HepG2 (cell line): ENCODE measurements around the gene FETUB. TPM values are rescaled to one million over a fixed set of nuclear protein-coding genes. Genes with fewer than 3 reads are reported as not detected.

Experiments used
- ATAC-seq: fragments of 200-7000 bp; cut with Tn5 transposase; 3 replicates; pipeline ENCODE4 v1.9.1; 2020; ENCODE audit warnings: mild to moderate bottlenecking, moderate library complexity
- BruUV-seq: library from RNA; stranded (reverse); fragments of 400-500 nt; replicated peaks from 2 replicates; lab custom pipeline; 2021; lab: Mats Ljungman, UMichigan
- CTCF ChIA-PET: fragments of 300-600 bp; formaldehyde crosslinking; extraction: SDS; loops from one replicate; lab custom pipeline; 2021; ENCODE audit warnings: low total read pairs, inconsistent platforms, low intra/inter-chr PET ratio; lab: Yijun Ruan, JAX
- POLR2A ChIA-PET: fragments of 350-600 bp; sonication (Branson Sonifier 250); formaldehyde crosslinking; loops from one replicate; lab custom pipeline; 2020; ENCODE audit warnings: antibody characterized with exemption, inconsistent platforms; lab: Yijun Ruan, JAX
- DNase-seq: peaks from one replicate; pipeline ENCODE4 v3.0.0-alpha.2; 2015; ENCODE audit warnings: low spot score
- FAIRE-seq: peaks from 3 replicates; lab custom pipeline; 2011; peaks lifted over from hg19 to GRCh38; lab: Jason Lieb, UNC
- H2AFZ ChIP-seq: one replicate; pipeline ENCODE4 v1.6.1; 2011; ENCODE audit warnings: low read length, inconsistent platforms
- H3K27ac ChIP-seq: fragments of 300-600 bp; 3 replicates; pipeline ENCODE4 v1.8.0; 2011; ENCODE audit warnings: mixed run types, mild to moderate bottlenecking, mixed read lengths, low read length, inconsistent platforms; ENCODE audit not compliant: insufficient read depth; ENCODE audit errors: extremely low read length
- H3K27me3 ChIP-seq, 2 experiments: fragments of 200-600 bp in 1 of 2; 2 replicates in 1 of 2; 3 replicates in 1 of 2; pipeline versions ENCODE4 v1.6.0 to v1.8.0; 2011; ENCODE audit warnings: low read length in 2 of 2, mild to moderate bottlenecking in 2 of 2, moderate library complexity in 2 of 2, inconsistent platforms in 1 of 2; ENCODE audit not compliant: insufficient read depth in 2 of 2, control insufficient read depth in 1 of 2
- H3K36me3 ChIP-seq, 2 experiments: fragments of 200-600 bp in 1 of 2; replicated peaks in 1 of 2; 2 replicates in 1 of 2; 3 replicates in 1 of 2; pipeline versions ENCODE4 v1.5.1 to v1.8.0; 2011; ENCODE audit warnings: low read length in 2 of 2, inconsistent platforms in 1 of 2; ENCODE audit not compliant: insufficient read depth in 2 of 2, control insufficient read depth in 1 of 2
- H3K4me1 ChIP-seq: 2 replicates; pipeline ENCODE4 v1.5.1; 2012; ENCODE audit warnings: low read length, inconsistent platforms; ENCODE audit not compliant: insufficient read depth
- H3K4me2 ChIP-seq: 2 replicates; pipeline ENCODE4 v1.6.0; 2011; ENCODE audit warnings: low read depth, low read length, inconsistent platforms
- H3K4me3 ChIP-seq, 3 experiments: fragments of 200-600 bp in 1 of 3; sonication (generic), shearing (Covaris generic) in 1 of 3; replicated peaks in 1 of 3; 2 replicates each; pipeline ENCODE4 v1.5.1; 2011 to 2016; ENCODE audit warnings: low read length in 3 of 3, inconsistent platforms in 2 of 3, low read depth in 2 of 3, mild to moderate bottlenecking in 2 of 3, control low read depth in 1 of 3, mixed read lengths in 1 of 3; ENCODE audit not compliant: insufficient read depth in 1 of 3
- H3K79me2 ChIP-seq: one replicate; pipeline ENCODE4 v1.6.1; 2011; ENCODE audit warnings: low read length, inconsistent platforms; ENCODE audit not compliant: insufficient read depth
- H3K9ac ChIP-seq: 2 replicates; pipeline ENCODE4 v1.6.0; 2011; ENCODE audit warnings: mild to moderate bottlenecking, low read depth, low read length, inconsistent platforms; ENCODE audit not compliant: insufficient read depth
- H3K9me3 ChIP-seq: 2 replicates; pipeline ENCODE4 v1.5.1; 2012; ENCODE audit warnings: mild to moderate bottlenecking, low read length
- H4K20me1 ChIP-seq: 2 replicates; pipeline ENCODE4 v1.6.0; 2011; ENCODE audit warnings: inconsistent platforms, mild to moderate bottlenecking, low read length, moderate library complexity; ENCODE audit not compliant: insufficient read depth
- ELF3 ChIP-seq: IDR thresholded peaks from 2 replicates; pipeline ENCODE4 v1.6.1; 2016; ENCODE audit warnings: missing genetic modification reagents, missing compliant biosample characterization
- ETV5 ChIP-seq: IDR thresholded peaks from 2 replicates; pipeline ENCODE4 v1.6.1; 2018; ENCODE audit warnings: missing biosample characterization, missing genetic modification reagents, inconsistent platforms, borderline replicate concordance
- FOXA3 ChIP-seq: IDR thresholded peaks from 2 replicates; pipeline ENCODE4 v1.6.1; 2016; ENCODE audit warnings: missing genetic modification reagents, missing compliant biosample characterization
- GABPA ChIP-seq, 2 experiments: IDR thresholded peaks; 2 replicates each; pipeline ENCODE4 v1.6.1; 2011 to 2016; ENCODE audit warnings: low read depth in 2 of 2, low read length in 1 of 2, missing biosample characterization in 1 of 2, missing genetic modification characterization in 1 of 2
- HDAC2 ChIP-seq: sonication (generic); formaldehyde crosslinking; IDR thresholded peaks from 2 replicates; pipeline ENCODE4 v1.4.0; 2020; ENCODE audit warnings: missing genetic modification reagents
- HOXA3 ChIP-seq: sonication (generic); formaldehyde crosslinking; IDR thresholded peaks from 2 replicates; pipeline ENCODE4 v1.5.0; 2020; ENCODE audit warnings: missing genetic modification reagents
- KDM4B ChIP-seq: sonication (generic); formaldehyde crosslinking; IDR thresholded peaks from 2 replicates; pipeline ENCODE4 v1.4.0; 2020; ENCODE audit warnings: missing genetic modification reagents
- MED1 ChIP-seq: sonication (generic); formaldehyde crosslinking; IDR thresholded peaks from 2 replicates; pipeline ENCODE4 v1.4.0; 2020; ENCODE audit warnings: missing genetic modification reagents
- RXRB ChIP-seq: IDR thresholded peaks from 2 replicates; pipeline ENCODE4 v1.6.1; 2016; ENCODE audit warnings: borderline replicate concordance, missing genetic modification reagents, missing compliant biosample characterization
- TRAFD1 ChIP-seq: sonication (generic); formaldehyde crosslinking; IDR thresholded peaks from 2 replicates; pipeline ENCODE4 v1.5.1; 2020; ENCODE audit warnings: missing genetic modification reagents, mild to moderate bottlenecking, borderline replicate concordance
- XBP1 ChIP-seq: sonication (generic); formaldehyde crosslinking; IDR thresholded peaks from 2 replicates; pipeline ENCODE4 v1.5.0; 2020; ENCODE audit warnings: missing genetic modification reagents
- ZBTB38 ChIP-seq: sonication (generic); formaldehyde crosslinking; IDR thresholded peaks from 2 replicates; pipeline ENCODE4 v1.5.1; 2020; ENCODE audit warnings: mild to moderate bottlenecking, missing genetic modification reagents
- ZMYM2 ChIP-seq: sonication (generic); formaldehyde crosslinking; IDR thresholded peaks from 2 replicates; pipeline ENCODE4 v1.8.0; 2022; ENCODE audit warnings: mild to moderate bottlenecking, missing genetic modification reagents
- ZNF18 ChIP-seq: sonication (generic); formaldehyde crosslinking; IDR thresholded peaks from 2 replicates; pipeline ENCODE4 v1.8.0; 2022; ENCODE audit warnings: mild to moderate bottlenecking, missing genetic modification reagents; ENCODE audit not compliant: insufficient replicate concordance
- ZNF557 ChIP-seq: sonication (generic); formaldehyde crosslinking; IDR thresholded peaks from 2 replicates; pipeline ENCODE4 v1.4.0; 2020; ENCODE audit warnings: missing genetic modification reagents
- WGBS: methylation state at CpG from one replicate; pipeline ENCODE4 v1.1.6; 2017; ENCODE audit warnings: low lambda C conversion rate; 5-methylcytosine and 5-hydroxymethylcytosine counted together
- in situ Hi-C: cut with HindIII; loops from 2 replicates; pipeline ENCODE4 v1.10.0; 2017; ENCODE audit warnings: low pct_unique_long_range_greater_than_20kb; ENCODE audit not compliant: extremely low pct_ligation_motif_present
- intact Hi-C: fragments of 100-400 bp; cut with micrococcal nuclease; formaldehyde crosslinking; loops from one replicate; pipeline ENCODE4 v1.10.0; 2022; ENCODE audit not compliant: unreplicated experiment
- polyA plus RNA-seq, 8 experiments: library from polyadenylated mRNA; depleted of rRNA in 3 of 8; stranded (reverse) in 7 of 8; unstranded in 1 of 8; fragments of >200 nt; fragmentation: Illumina TruSeq in 4 of 8; extraction: Trizol in 4 of 8; gene quantifications; 2 replicates each; pipeline versions ENCODE4 v1.2.1 to v1.2.3, GENCODE V29; 2011 to 2016; ENCODE audit warnings: low read depth in 4 of 8, missing spikeins in 1 of 8, mixed read lengths in 1 of 8; ENCODE audit not compliant: insufficient read depth in 1 of 8
- total RNA-seq, 5 experiments: library from RNA; depleted of rRNA; stranded (reverse); fragments of >200 nt; fragmentation: Illumina TruSeq; extraction: Trizol; gene quantifications; 2 replicates each; pipeline ENCODE4 v1.2.3, GENCODE V29; 2016; ENCODE audit warnings: low read depth in 1 of 5

The FETUB gene
- total and polyA plus RNA-seq, 2 of the 13 experiments (the other 11 are each of a cell fraction or from before 2014, with no cell fraction given): 2.1 to 4.4 TPM

- Histone ChIP-seq H3K4me2 (peak overlapping the region; percentile 56), H3K4me1 (peaks cover 98% of the 10 kb centered on the region), H3K36me3 (no peaks in the 10 kb centered on the region), H3K27me3 (no peaks in the 10 kb centered on the region), H4K20me1 (no peaks in the 10 kb centered on the region), H3K27ac (peak overlapping the region; percentile 71), H3K79me2 (peaks cover 6% of the 10 kb centered on the region)
- POLR2A ChIA-PET: interaction anchor here (24.0 to 27.1 kb wide), 2 partner anchors 8 to 9 kb away, joined by 854 read pairs; partner anchors contain the start of gene AHSG
- no peak for DNase-seq
- no TSS peak for BruUV-seq
- intact Hi-C loops: no loop called here
- TF ChIP-seq TRAFD1 (CRISPR knock-in tag): 0 out of 2 replicates have a peak, but pooled peaks have one; percentile 11
- TF ChIP-seq HDAC2 (CRISPR knock-in tag): 0 out of 2 replicates have a peak, but pooled peaks have one; percentile 13
- peak; percentile 24; the same call in 1 of the 2 replicates for TF ChIP-seq FOXA3
- TF ChIP-seq ELF3: peak; percentile 37; the same call in 1 of the 2 replicates
- peak; percentile 16; the same call in 1 of the 2 replicates for TF ChIP-seq HOXA3 (CRISPR knock-in tag)
- no peak for TF ChIP-seq XBP1 (CRISPR knock-in tag)
- peak; percentile 40 for TF ChIP-seq ZNF18 (CRISPR knock-in tag)
- TF ChIP-seq MED1 (CRISPR knock-in tag): peak; percentile 77
- TF ChIP-seq KDM4B (CRISPR knock-in tag): no peak
- no peak for TF ChIP-seq ZNF557 (CRISPR knock-in tag)
- peak; percentile 84 for TF ChIP-seq ZBTB38
- TF ChIP-seq ETV5 (CRISPR knock-in tag): peak; percentile 20; the same call in 1 of the 2 replicates
- no peak for TF ChIP-seq ZMYM2 (CRISPR knock-in tag)
- TF ChIP-seq GABPA (IDR thresholded peaks at IDR 0.05; ENCODE audit: low read depth, low read length): no peak
- TF ChIP-seq GABPA (CRISPR knock-in tag; IDR thresholded peaks at IDR 0.05; ENCODE audit: low read depth): peak; percentile 68; the same call in 1 of the 2 replicates
- peak; percentile 45; the same call in 1 of the 2 replicates for TF ChIP-seq RXRB (CRISPR knock-in tag)
- TF ChIP-seq, all 625 proteins: peak for 11
- in situ Hi-C loops: no loop called here
- FAIRE-seq (no peak), ATAC-seq (no peak)
- no peaks in the 10 kb centered on the region for H3K9me3 ChIP-seq
- H3K9ac ChIP-seq: peak overlapping the region; percentile 36; the same call in 1 of the 2 replicates
- no peak overlapping the region for H2AFZ ChIP-seq
- H3K4me3 ChIP-seq: no peak overlapping the region; a peak in 1 of 6 replicates
- 59% methylated on average over 7 of the region's 7 CpGs for WGBS
- CTCF ChIA-PET: no interaction called here
Observed at GRCh38 chr3:186603159-186603558, 37.0 kb upstream of the FETUB start.
